Stimulated activated CD4-positive, alpha-beta T cell treated with anti-CD3 and anti-CD28 coated beads, TNF-alpha, amount 100 ng/mL, for 48 hours (primary cell): ENCODE results near the gene CMSS1.

ENCODE experiments used
- DNase-seq, 3 donors: peaks; one replicate each; pipeline ENCODE4 v3.0.0-alpha.2; 2020; ENCODE audit warnings: low read depth in 3 of 3

Gene CMSS1

DNA sequence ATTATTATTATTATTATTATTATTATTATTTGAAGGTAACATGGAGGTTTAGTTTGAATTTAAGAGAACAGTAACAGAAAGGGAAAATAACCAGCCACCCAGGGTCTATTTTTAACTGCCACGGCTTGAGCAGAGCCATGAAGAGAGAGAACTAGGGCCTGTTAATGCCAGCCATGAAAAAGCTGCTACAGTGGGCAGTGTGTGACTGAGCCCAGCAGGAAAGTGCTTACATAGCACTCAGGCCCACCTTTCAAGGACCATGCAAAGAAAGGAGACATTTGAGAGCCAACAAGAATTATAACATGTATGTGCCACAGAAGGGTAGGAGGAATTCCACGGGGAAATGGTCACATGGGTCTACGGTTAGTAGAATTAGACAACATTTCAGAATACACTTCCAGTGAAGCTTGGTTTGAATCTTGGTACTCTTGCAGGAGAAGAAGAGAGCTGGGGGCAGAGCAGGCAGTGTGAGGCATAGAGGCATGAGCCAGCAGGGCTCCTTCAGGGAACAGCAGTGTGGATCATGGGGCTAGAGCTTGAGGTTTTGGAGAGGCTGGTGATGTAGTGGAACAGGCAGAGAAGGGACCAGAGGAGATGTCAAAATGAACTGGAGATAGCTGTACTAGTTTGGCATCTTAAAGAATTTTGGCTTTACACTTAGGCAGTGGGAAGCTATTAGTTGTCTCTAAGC is 140.7 kb downstream of the CMSS1 start:
- DNase-seq: no peak

- no peak for DNase-seq
These were observed 142.6 kb downstream of the CMSS1 start for GRCh38 chr3:99960123-99960878.

DNA sequence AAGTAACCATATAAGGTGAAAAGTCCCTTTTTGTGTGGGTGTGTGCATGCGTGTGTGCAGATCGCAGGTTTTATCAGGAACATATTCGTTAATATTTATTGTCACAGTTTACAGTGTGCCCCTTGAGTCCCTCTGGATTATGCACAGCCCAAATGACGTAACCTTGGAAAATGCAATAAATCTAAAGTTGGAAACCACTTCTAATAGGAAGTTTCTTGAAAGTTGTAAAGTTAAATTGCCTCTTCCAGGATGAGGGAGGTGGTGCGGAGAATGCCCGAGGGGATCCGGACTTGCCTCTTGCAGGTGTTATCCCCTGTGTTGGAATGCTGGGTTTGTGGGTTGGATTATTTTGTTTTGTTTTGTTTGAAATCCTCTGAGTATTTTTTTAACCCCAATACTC is 143.3 kb downstream of the CMSS1 start:
- no peak for DNase-seq

- no peak for DNase-seq
These were observed 144.3 kb downstream of the CMSS1 start for GRCh38 chr3:99961756-99962515.

DNA sequence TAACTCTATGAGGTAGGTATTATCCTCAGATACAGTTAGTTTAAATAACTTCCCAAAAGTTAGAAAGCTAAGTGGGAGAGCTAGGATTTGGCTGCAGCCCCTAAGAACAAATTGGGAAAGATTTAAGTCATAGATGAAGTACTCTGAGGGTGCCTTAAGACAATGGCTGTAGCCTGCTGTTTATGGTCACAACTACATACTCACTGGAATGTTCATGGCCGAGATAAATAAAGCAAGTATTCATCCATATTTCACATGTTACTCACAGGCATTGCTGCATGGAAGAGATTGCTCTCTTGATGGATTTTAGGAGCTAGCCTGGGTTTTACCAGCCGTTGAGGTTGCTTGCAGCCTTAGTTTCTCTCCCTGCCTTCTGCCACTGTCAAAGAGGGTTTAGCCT is 145.0 kb downstream of the CMSS1 start:
- DNase-seq: no peak

DNA sequence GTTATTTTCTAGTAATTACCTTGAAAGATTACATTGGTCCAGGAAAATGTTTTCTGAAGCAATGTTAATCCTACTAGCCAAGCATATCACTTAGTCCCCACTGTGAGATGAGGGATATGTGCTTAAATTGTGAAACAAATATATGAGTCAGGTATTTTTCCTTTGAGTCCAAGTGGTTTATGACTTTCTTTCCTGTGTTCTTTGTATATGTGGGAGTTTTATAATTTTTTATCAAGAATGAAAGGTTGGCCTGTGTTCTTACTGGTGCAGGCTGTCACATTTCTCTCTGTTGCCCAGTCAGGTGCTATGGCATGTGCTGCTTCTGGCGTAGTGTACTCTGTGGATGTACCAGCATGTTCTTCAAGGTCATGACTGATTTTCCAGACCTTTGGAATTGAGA is 147.4 kb downstream of the CMSS1 start:
- DNase-seq: no peak

GRCh38 chr3:99965681-99966408 is 148.2 kb downstream of the CMSS1 start:
- DNase-seq: no peak

- DNase-seq: no peak
These were observed 149.2 kb downstream of the CMSS1 start for GRCh38 chr3:99966662-99967416.

DNA sequence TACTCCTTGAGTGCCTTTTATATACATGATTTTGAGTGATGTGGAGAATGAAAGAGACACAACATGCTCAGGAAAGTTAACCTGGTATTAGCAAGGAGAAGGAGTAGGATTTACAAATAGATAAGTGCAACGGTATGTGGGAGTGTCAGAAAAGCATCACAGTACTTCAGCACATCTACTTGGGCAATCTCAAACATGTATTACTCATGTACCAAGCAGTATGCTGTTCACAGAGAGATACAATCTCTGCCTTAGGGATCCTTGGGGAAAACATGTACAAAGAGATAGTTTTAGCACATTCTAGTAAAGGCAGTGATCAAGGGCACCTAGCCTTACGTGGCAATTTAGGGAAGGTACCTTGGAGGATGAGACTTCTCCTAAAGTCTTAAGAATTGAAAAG is 150.1 kb downstream of the CMSS1 start:
- no peak for DNase-seq

DNA sequence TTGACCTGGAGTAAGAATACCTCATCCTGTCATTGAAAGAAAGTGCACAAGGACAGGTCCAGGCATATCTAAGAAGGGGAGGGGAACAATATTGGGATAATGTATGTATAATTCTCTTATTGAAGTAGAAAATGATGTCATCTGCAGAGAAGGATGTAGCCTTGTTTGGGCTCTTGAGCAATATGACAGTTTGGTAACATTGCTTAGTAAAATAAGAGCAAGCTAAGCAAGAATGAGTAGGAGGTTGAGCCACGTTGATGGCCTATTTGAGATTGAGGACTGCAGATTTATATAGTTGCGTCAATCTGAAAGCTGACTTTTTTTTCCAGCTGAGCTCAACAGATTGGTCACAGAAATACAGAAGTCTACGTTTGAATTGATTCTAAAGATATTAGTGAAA is 151.5 kb downstream of the CMSS1 start:
- DNase-seq: no peak

GRCh38 chr3:99970198-99970597 is 152.5 kb downstream of the CMSS1 start:
- no peak for DNase-seq

DNA sequence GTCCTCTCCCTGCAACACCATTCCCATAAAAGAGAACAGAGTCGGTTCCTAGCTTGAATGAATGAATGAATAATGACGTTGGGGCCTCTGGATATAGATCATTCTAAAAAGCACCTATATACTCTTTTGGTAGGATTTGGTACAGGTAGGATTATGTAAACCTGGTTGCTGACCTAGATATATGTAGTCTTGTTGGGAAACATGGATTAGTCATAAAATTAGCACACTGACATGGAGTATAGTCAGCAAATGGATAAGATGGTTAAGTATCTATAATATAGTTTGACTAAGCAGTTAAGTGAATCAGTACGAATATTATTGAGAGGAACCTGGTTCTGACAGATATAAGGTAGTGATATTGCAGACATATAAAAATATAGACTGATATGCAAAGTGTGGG is 154.1 kb downstream of the CMSS1 start:
- DNase-seq: no peak

GRCh38 chr3:99972380-99973104 is 154.9 kb downstream of the CMSS1 start:
- DNase-seq: no peak

DNA sequence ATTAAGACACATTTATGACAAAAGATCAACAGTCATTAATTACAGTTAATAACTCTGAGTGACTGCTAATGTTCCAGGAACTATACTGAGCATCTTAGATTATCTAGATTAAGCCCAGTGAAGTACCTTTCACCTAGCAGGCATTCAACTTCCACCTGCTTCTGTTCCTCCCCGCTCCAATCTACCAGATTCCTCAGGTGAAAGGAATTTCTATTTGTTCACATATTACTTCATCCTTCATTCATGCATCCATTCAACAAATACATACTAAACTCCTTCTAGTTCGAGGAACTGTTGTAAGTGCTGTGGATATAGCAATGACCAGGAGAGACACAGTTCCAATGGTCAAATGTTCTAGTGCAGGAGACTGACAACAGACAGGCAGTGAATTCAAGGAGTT is 157.3 kb downstream of the CMSS1 start:
- DNase-seq: no peak

DNA sequence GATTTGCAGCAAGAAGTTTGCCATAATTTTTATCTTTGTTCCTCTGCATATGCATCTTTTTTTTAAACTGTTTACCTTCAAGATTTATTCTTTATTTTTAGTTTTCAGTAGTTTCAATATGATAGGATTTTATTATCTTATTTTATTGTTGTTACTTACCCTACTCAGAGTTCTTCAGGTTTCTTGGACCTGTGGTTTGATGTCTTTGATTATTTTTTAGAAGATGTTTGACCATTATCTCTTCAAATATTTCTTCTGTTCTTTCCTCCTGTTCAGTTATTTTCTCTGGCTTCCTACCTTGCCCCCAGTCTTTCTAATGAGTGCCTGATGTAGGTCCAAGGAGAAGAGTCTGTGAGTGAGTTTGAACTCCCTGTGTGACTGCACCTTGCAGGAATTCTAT is 158.9 kb downstream of the CMSS1 start:
- DNase-seq: no peak

DNA sequence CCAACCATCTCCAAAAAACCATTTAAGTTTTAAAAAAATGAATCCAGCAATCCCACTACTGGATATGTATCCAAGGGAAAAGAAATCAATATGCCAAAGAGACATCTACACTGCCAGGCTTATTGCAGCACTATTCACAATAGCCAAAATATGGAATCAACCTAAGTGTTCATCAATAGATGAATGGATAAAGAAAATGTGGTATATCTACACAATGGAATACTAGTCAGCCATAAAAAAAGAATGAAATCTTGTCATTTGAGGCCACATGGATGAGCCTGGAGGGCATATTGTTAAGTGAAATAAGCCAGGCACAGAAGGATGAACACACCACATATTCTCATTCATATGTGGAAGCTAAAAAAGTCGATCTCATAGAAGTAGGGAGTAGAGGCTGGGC is 160.6 kb downstream of the CMSS1 start:
- DNase-seq: no peak

DNA sequence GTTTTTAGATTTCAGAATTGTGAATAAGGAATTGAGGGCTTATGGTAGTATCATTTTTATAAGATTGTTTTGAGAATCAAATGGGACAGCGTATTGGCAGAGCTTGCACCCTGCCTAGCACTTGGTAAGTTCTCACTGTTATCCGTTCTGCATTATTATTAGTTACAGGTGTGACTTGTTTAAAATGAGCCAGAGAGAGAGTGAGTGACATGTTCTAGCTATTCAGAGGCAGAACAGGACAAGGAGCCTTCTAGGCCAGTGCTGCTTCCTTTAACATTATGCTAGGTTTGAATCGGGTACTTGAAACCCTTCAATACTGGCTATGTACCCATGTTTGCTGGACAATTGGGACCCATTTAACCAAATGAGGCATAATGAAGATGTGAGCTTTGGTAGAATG is 162.9 kb downstream of the CMSS1 start:
- DNase-seq: no peak

DNA sequence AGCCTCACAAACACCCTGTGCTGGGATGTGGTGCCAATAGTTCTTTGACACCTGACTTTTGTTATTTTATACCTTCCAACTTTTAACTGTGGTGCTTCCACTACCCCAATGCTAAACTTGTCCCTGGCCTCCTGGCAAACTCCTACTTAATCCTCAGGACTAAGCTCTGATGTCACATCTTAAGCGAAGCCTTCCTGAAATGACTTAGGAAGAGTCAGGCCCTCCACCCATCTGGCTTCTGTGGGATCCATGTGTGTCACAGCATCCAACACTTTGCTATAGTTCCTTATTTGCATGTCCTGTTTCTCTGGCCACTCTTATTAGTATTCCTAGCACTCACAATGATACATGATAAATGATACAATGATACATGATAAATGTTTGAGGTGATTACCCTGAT is 163.5 kb downstream of the CMSS1 start:
- no peak for DNase-seq

DNA sequence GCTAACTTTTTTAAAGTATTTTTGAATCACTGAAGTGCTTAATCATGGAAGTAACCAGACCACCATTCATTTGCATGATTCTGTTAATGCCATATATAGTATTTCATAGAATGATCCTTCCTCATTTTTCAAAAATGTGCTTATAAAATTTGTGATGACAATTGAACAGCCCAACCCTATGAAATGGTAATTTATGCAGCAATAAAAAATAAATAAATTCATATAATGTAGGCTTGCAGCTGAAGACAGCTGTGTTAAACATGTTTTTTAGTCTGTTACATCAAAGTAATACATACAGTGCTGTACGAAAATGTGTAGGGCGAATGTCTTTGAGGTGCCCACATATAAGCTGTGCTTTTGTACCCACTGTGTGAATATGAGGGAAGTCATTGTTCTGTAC is 165.0 kb downstream of the CMSS1 start:
- no peak for DNase-seq

- no peak for DNase-seq
These were observed 166.5 kb downstream of the CMSS1 start for GRCh38 chr3:99984139-99984538.

- DNase-seq: no peak
These were observed 167.0 kb downstream of the CMSS1 start for GRCh38 chr3:99984668-99985067.
